HS-27A (cell line): ENCODE measurements around the gene ABL2.

Experiments
- DNase-seq: peaks from one replicate; pipeline ENCODE4 v3.0.0-alpha.2; 2012; ENCODE audit warnings: low read depth, missing footprints

Gene ABL2

GRCh38 chr1:179092896-179093461 is 136.5 kb downstream of the ABL2 start:
- DNase-seq: no peak

- DNase-seq: no peak
These were observed 137.7 kb downstream of the ABL2 start for GRCh38 chr1:179091691-179092165.

GRCh38 chr1:179090923-179091322 is 138.6 kb downstream of the ABL2 start:
- DNase-seq: no peak

GRCh38 chr1:179090522-179090921 is 139.0 kb downstream of the ABL2 start:
- no peak for DNase-seq

- DNase-seq: no peak
These were observed 139.5 kb downstream of the ABL2 start for GRCh38 chr1:179089827-179090482.

GRCh38 chr1:179087665-179088064 is 141.8 kb downstream of the ABL2 start:
- no peak for DNase-seq

- no peak for DNase-seq
These were observed 145.9 kb downstream of the ABL2 start for GRCh38 chr1:179083533-179083932.

GRCh38 chr1:179082999-179083335 is 146.5 kb downstream of the ABL2 start:
- no peak for DNase-seq

- peak; percentile 20 for DNase-seq
These were observed 147.0 kb downstream of the ABL2 start for GRCh38 chr1:179082333-179082998.

GRCh38 chr1:179081687-179082332 is 147.7 kb downstream of the ABL2 start, which contains the start of gene TOR3A:
Gene TOR3A (plus strand): TSS chr1:179082070. CDS start chr1:179082129, 59 bp downstream.
- DNase-seq: peak; percentile 62

- no peak for DNase-seq
These were observed 148.4 kb downstream of the ABL2 start for GRCh38 chr1:179080866-179081686.

GRCh38 chr1:179079113-179079761 is 150.2 kb downstream of the ABL2 start:
- DNase-seq: peak; percentile 30

GRCh38 chr1:179077396-179077795 is 152.1 kb downstream of the ABL2 start:
- no peak for DNase-seq

GRCh38 chr1:179066471-179066870 is 163.0 kb downstream of the ABL2 start:
- DNase-seq: no peak

GRCh38 chr1:179061360-179062282 is 167.9 kb downstream of the ABL2 start:
- DNase-seq: no peak

- DNase-seq: peak; percentile 72
These were observed 170.7 kb downstream of the ABL2 start for GRCh38 chr1:179058487-179059483.

GRCh38 chr1:179055937-179056336 is 173.5 kb downstream of the ABL2 start:
- DNase-seq: no peak

- DNase-seq: no peak
These were observed 176.0 kb downstream of the ABL2 start for GRCh38 chr1:179053486-179053885.

GRCh38 chr1:179052776-179053175 is 176.7 kb downstream of the ABL2 start:
- DNase-seq: no peak
